Bronchus fibroblast of lung (primary cell): ENCODE data around the gene USO1. TPM values are rescaled to one million over a fixed set of nuclear protein-coding genes. Genes with fewer than 3 reads are reported as not detected.

Source experiments
- total RNA-seq: library from RNA; depleted of rRNA; stranded (reverse); fragments of >200 nt; gene quantifications from 2 replicates; pipeline ENCODE4 v1.2.3, GENCODE V29; 2015

USO1 gene
- 56.9 and 73.5 TPM in 2 replicates for total RNA-seq

GRCh38 chr4:75724066-75724866 is at the start of gene USO1:
USO1 (plus strand) TSS chr4:75724577; CDS start chr4:75724820, 243 bp downstream.

Other genes with a start within 250 kb of the USO1 start
- gene RCHY1, start 210.2 kb upstream of the USO1 start, total RNA-seq: 8.2 and 9.2 TPM in 2 replicates
- 6.7 and 8.6 TPM in 2 replicates for gene THAP6, start 210.1 kb upstream of the USO1 start, total RNA-seq
- gene ODAPH, start 168.5 kb upstream of the USO1 start, total RNA-seq: not detected in 2 replicates
- gene CDKL2, start 94.0 kb upstream of the USO1 start, total RNA-seq: 0.45 and 0.84 TPM in 2 replicates
- gene G3BP2, start 51.2 kb upstream of the USO1 start, total RNA-seq: 83.5 and 93.6 TPM in 2 replicates
- gene PPEF2, start 177.9 kb downstream of the USO1 start, total RNA-seq: not detected in 2 replicates
- gene NAAA, start 216.4 kb downstream of the USO1 start, total RNA-seq: 29.4 and 42.7 TPM in 2 replicates